HepG2 (cell line): ENCODE data around the gene SLC6A7. TPM values are rescaled to one million over a fixed set of nuclear protein-coding genes. Genes with fewer than 3 reads are reported as not detected.

Experiments
- ATAC-seq: fragments of 200-7000 bp; cut with Tn5 transposase; 3 replicates; pipeline ENCODE4 v1.9.1; 2020; ENCODE audit warnings: mild to moderate bottlenecking, moderate library complexity
- BruUV-seq: library from RNA; stranded (reverse); fragments of 400-500 nt; replicated peaks from 2 replicates; lab custom pipeline; 2021; lab: Mats Ljungman, UMichigan
- CTCF ChIA-PET: fragments of 300-600 bp; formaldehyde crosslinking; extraction: SDS; loops from one replicate; lab custom pipeline; 2021; ENCODE audit warnings: low total read pairs, inconsistent platforms, low intra/inter-chr PET ratio; lab: Yijun Ruan, JAX
- POLR2A ChIA-PET: fragments of 350-600 bp; sonication (Branson Sonifier 250); formaldehyde crosslinking; loops from one replicate; lab custom pipeline; 2020; ENCODE audit warnings: antibody characterized with exemption, inconsistent platforms; lab: Yijun Ruan, JAX
- DNase-seq: peaks from one replicate; pipeline ENCODE4 v3.0.0-alpha.2; 2015; ENCODE audit warnings: low spot score
- FAIRE-seq: peaks from 3 replicates; lab custom pipeline; 2011; peaks lifted over from hg19 to GRCh38; lab: Jason Lieb, UNC
- H2AFZ ChIP-seq: one replicate; pipeline ENCODE4 v1.6.1; 2011; ENCODE audit warnings: low read length, inconsistent platforms
- H3K27ac ChIP-seq: fragments of 300-600 bp; 3 replicates; pipeline ENCODE4 v1.8.0; 2011; ENCODE audit warnings: mixed run types, mild to moderate bottlenecking, mixed read lengths, low read length, inconsistent platforms; ENCODE audit not compliant: insufficient read depth; ENCODE audit errors: extremely low read length
- H3K27me3 ChIP-seq, 2 experiments: fragments of 200-600 bp in 1 of 2; 2 replicates in 1 of 2; 3 replicates in 1 of 2; pipeline versions ENCODE4 v1.6.0 to v1.8.0; 2011; ENCODE audit warnings: low read length in 2 of 2, mild to moderate bottlenecking in 2 of 2, moderate library complexity in 2 of 2, inconsistent platforms in 1 of 2; ENCODE audit not compliant: insufficient read depth in 2 of 2, control insufficient read depth in 1 of 2
- H3K36me3 ChIP-seq, 2 experiments: fragments of 200-600 bp in 1 of 2; replicated peaks in 1 of 2; 2 replicates in 1 of 2; 3 replicates in 1 of 2; pipeline versions ENCODE4 v1.5.1 to v1.8.0; 2011; ENCODE audit warnings: low read length in 2 of 2, inconsistent platforms in 1 of 2; ENCODE audit not compliant: insufficient read depth in 2 of 2, control insufficient read depth in 1 of 2
- H3K4me1 ChIP-seq: 2 replicates; pipeline ENCODE4 v1.5.1; 2012; ENCODE audit warnings: low read length, inconsistent platforms; ENCODE audit not compliant: insufficient read depth
- H3K4me2 ChIP-seq: 2 replicates; pipeline ENCODE4 v1.6.0; 2011; ENCODE audit warnings: low read depth, low read length, inconsistent platforms
- H3K4me3 ChIP-seq, 3 experiments: fragments of 200-600 bp in 1 of 3; sonication (generic), shearing (Covaris generic) in 1 of 3; replicated peaks in 1 of 3; 2 replicates each; pipeline ENCODE4 v1.5.1; 2011 to 2016; ENCODE audit warnings: low read length in 3 of 3, inconsistent platforms in 2 of 3, low read depth in 2 of 3, mild to moderate bottlenecking in 2 of 3, control low read depth in 1 of 3, mixed read lengths in 1 of 3; ENCODE audit not compliant: insufficient read depth in 1 of 3
- H3K79me2 ChIP-seq: one replicate; pipeline ENCODE4 v1.6.1; 2011; ENCODE audit warnings: low read length, inconsistent platforms; ENCODE audit not compliant: insufficient read depth
- H3K9ac ChIP-seq: 2 replicates; pipeline ENCODE4 v1.6.0; 2011; ENCODE audit warnings: mild to moderate bottlenecking, low read depth, low read length, inconsistent platforms; ENCODE audit not compliant: insufficient read depth
- H3K9me3 ChIP-seq: 2 replicates; pipeline ENCODE4 v1.5.1; 2012; ENCODE audit warnings: mild to moderate bottlenecking, low read length
- H4K20me1 ChIP-seq: 2 replicates; pipeline ENCODE4 v1.6.0; 2011; ENCODE audit warnings: inconsistent platforms, mild to moderate bottlenecking, low read length, moderate library complexity; ENCODE audit not compliant: insufficient read depth
- ARID4A ChIP-seq: sonication (generic); formaldehyde crosslinking; IDR thresholded peaks from 2 replicates; pipeline ENCODE4 v1.5.0; 2020; ENCODE audit warnings: mild to moderate bottlenecking, missing genetic modification reagents, borderline replicate concordance
- HDAC6 ChIP-seq: fragments of 200-600 bp; sonication (generic); IDR thresholded peaks from 2 replicates; pipeline ENCODE4 v1.7.0; 2017; ENCODE audit warnings: mild to moderate bottlenecking, antibody characterized with exemption, low read length, low read depth
- HNF4G ChIP-seq, 2 experiments: sonication (generic) in 1 of 2; formaldehyde crosslinking in 1 of 2; IDR thresholded peaks; 2 replicates each; pipeline versions ENCODE4 v1.4.0 to v1.6.1; 2011 to 2020; ENCODE audit warnings: borderline replicate concordance in 2 of 2, low read depth in 2 of 2, mild to moderate bottlenecking in 2 of 2, low read length in 1 of 2, missing genetic modification reagents in 1 of 2, moderate library complexity in 1 of 2
- MXD4 ChIP-seq: IDR thresholded peaks from 2 replicates; pipeline ENCODE4 v1.6.1; 2016; ENCODE audit warnings: mild to moderate bottlenecking, missing biosample characterization, missing genetic modification reagents
- NFE2L1 ChIP-seq: sonication (generic); formaldehyde crosslinking; IDR thresholded peaks from 2 replicates; pipeline ENCODE4 v1.4.0; 2020; ENCODE audit warnings: missing genetic modification reagents, mild to moderate bottlenecking, borderline replicate concordance
- NFYC ChIP-seq: IDR thresholded peaks from 2 replicates; pipeline ENCODE4 v1.6.1; 2016; ENCODE audit warnings: missing genetic modification reagents, missing compliant biosample characterization
- PHF20 ChIP-seq: sonication (generic); formaldehyde crosslinking; IDR thresholded peaks from 2 replicates; pipeline ENCODE4 v1.5.0; 2020; ENCODE audit warnings: mild to moderate bottlenecking, missing genetic modification reagents
- PRPF4 ChIP-seq: fragments of 200-400 bp; formaldehyde crosslinking; IDR thresholded peaks from 2 replicates; pipeline ENCODE4 v1.6.1; 2016; ENCODE audit warnings: low read length, low read depth; ENCODE audit not compliant: poor library complexity, severe bottlenecking
- TCF7L2 ChIP-seq: IDR thresholded peaks from 2 replicates; pipeline ENCODE4 v1.6.1; 2011; ENCODE audit warnings: mild to moderate bottlenecking, low read depth, low read length, moderate library complexity
- THAP7 ChIP-seq: sonication (generic); formaldehyde crosslinking; IDR thresholded peaks from 2 replicates; pipeline ENCODE4 v1.8.1; 2023; ENCODE audit warnings: mild to moderate bottlenecking, missing genetic modification reagents
- TRIM24 ChIP-seq: sonication (generic); formaldehyde crosslinking; IDR thresholded peaks from 2 replicates; pipeline ENCODE4 v1.8.0; 2022; ENCODE audit warnings: mild to moderate bottlenecking, missing genetic modification reagents
- ZBTB1 ChIP-seq: sonication (generic); formaldehyde crosslinking; IDR thresholded peaks from 2 replicates; pipeline ENCODE4 v1.4.0; 2020; ENCODE audit warnings: missing genetic modification reagents, borderline replicate concordance
- ZNF274 ChIP-seq: sonication (generic); formaldehyde crosslinking; IDR thresholded peaks from 2 replicates; pipeline ENCODE4 v1.5.1; 2020; ENCODE audit warnings: mild to moderate bottlenecking, missing genetic modification reagents
- ZNF354B ChIP-seq: sonication (generic); formaldehyde crosslinking; IDR thresholded peaks from 2 replicates; pipeline ENCODE4 v1.8.0; 2022; ENCODE audit warnings: mild to moderate bottlenecking, missing genetic modification reagents
- ZNF704 ChIP-seq: sonication (generic); formaldehyde crosslinking; IDR thresholded peaks from 2 replicates; pipeline ENCODE4 v1.8.1; 2023; ENCODE audit warnings: mild to moderate bottlenecking, inconsistent platforms, moderate library complexity, missing genetic modification reagents, borderline replicate concordance
- ZNF761 ChIP-seq: sonication (generic); formaldehyde crosslinking; conservative IDR thresholded peaks from 2 replicates; pipeline ENCODE4 v1.4.0; 2020; ENCODE audit warnings: mild to moderate bottlenecking, missing genetic modification reagents
- WGBS: methylation state at CpG from one replicate; pipeline ENCODE4 v1.1.6; 2017; ENCODE audit warnings: low lambda C conversion rate; 5-methylcytosine and 5-hydroxymethylcytosine counted together
- in situ Hi-C: cut with HindIII; loops from 2 replicates; pipeline ENCODE4 v1.10.0; 2017; ENCODE audit warnings: low pct_unique_long_range_greater_than_20kb; ENCODE audit not compliant: extremely low pct_ligation_motif_present
- intact Hi-C: fragments of 100-400 bp; cut with micrococcal nuclease; formaldehyde crosslinking; loops from one replicate; pipeline ENCODE4 v1.10.0; 2022; ENCODE audit not compliant: unreplicated experiment
- polyA plus RNA-seq, 8 experiments: library from polyadenylated mRNA; depleted of rRNA in 3 of 8; stranded (reverse) in 7 of 8; unstranded in 1 of 8; fragments of >200 nt; fragmentation: Illumina TruSeq in 4 of 8; extraction: Trizol in 4 of 8; gene quantifications; 2 replicates each; pipeline versions ENCODE4 v1.2.1 to v1.2.3, GENCODE V29; 2011 to 2016; ENCODE audit warnings: low read depth in 4 of 8, missing spikeins in 1 of 8, mixed read lengths in 1 of 8; ENCODE audit not compliant: insufficient read depth in 1 of 8
- total RNA-seq, 5 experiments: library from RNA; depleted of rRNA; stranded (reverse); fragments of >200 nt; fragmentation: Illumina TruSeq; extraction: Trizol; gene quantifications; 2 replicates each; pipeline ENCODE4 v1.2.3, GENCODE V29; 2016; ENCODE audit warnings: low read depth in 1 of 5

SLC6A7 gene
- total and polyA plus RNA-seq, 2 of the 13 experiments (the other 11 are each of a cell fraction or from before 2014, with no cell fraction given): not detected

GRCh38 chr5:150154618-150155128 lies 35.2 kb upstream of the SLC6A7 start:
- TF ChIP-seq HDAC6: no peak
- no peak for TF ChIP-seq PRPF4
- TF ChIP-seq ZNF761 (CRISPR knock-in tag): no peak
- no peak for TF ChIP-seq MXD4 (CRISPR knock-in tag)
- no peak for TF ChIP-seq ZBTB1 (CRISPR knock-in tag)
- no peak for TF ChIP-seq TCF7L2
- TF ChIP-seq ARID4A (CRISPR knock-in tag): no peak
- no peak for TF ChIP-seq ZNF704 (CRISPR knock-in tag)
- TF ChIP-seq TRIM24 (CRISPR knock-in tag): no peak
- TF ChIP-seq PHF20 (CRISPR knock-in tag): no peak
- no peak for TF ChIP-seq ZNF354B (CRISPR knock-in tag)
- no peak for TF ChIP-seq HNF4G (IDR thresholded peaks at IDR 0.05; ENCODE audit: borderline replicate concordance, low read depth, low read length)
- no peak for TF ChIP-seq HNF4G (CRISPR knock-in tag; IDR thresholded peaks at IDR 0.05; ENCODE audit: borderline replicate concordance, low read depth)
- no peak for TF ChIP-seq NFYC
- no peak for TF ChIP-seq ZNF274 (CRISPR knock-in tag)
- no peak for TF ChIP-seq NFE2L1 (CRISPR knock-in tag)
- TF ChIP-seq THAP7 (CRISPR knock-in tag): no peak
- in situ Hi-C loops (no loop called here), intact Hi-C loops (no loop called here)
- ChIA-PET POLR2A (interaction anchor here (5.2 kb wide), 1 partner anchor 17 kb away, joined by 31 read pairs; no protein-coding TSS in a partner anchor), CTCF (no interaction called here)
- 35% methylated on average over 6 of the region's 7 CpGs for WGBS
- Histone ChIP-seq H4K20me1 (no peaks in the 10 kb centered on the region), H3K79me2 (no peaks in the 10 kb centered on the region), H3K36me3 (no peaks in the 10 kb centered on the region), H3K9me3 (no peaks in the 10 kb centered on the region), H3K4me3 (no peak overlapping the region), H3K9ac (no peak overlapping the region), H2AFZ (no peak overlapping the region), H3K27me3 (peaks cover 2 to 35% of the 10 kb centered on the region in 2 experiments; a peak in 3 of 5 replicates), H3K4me1 (peaks cover 70% of the 10 kb centered on the region), H3K27ac (no peak overlapping the region), H3K4me2 (peak overlapping the region; percentile 33; the same call in 1 of the 2 replicates)
- no peak for DNase-seq
- ATAC-seq: no peak
- FAIRE-seq: no peak
- BruUV-seq: no TSS peak
